HT1080 (cell line): ENCODE measurements around the gene SPATA16. TPM values are rescaled to one million over a fixed set of nuclear protein-coding genes. Genes with fewer than 3 reads are reported as not detected.
"Not testable (repeated sequence)": the region's sequence is repeated elsewhere in the genome, so short reads cannot be mapped to it uniquely, and the experiment has no call there.

Source experiments
- DNase-seq: peaks from one replicate; pipeline ENCODE4 v3.0.0-alpha.2; 2015; ENCODE audit warnings: low read depth
- polyA plus RNA-seq, 2 experiments: library from polyadenylated mRNA; depleted of rRNA; stranded (reverse); fragments of >200 nt; gene quantifications; 2 replicates each; pipeline ENCODE4 v1.2.3, GENCODE V29; 2015
- total RNA-seq: library from RNA; depleted of rRNA; stranded (reverse); fragments of >200 nt; shearing (Covaris generic); gene quantifications from 2 replicates; pipeline ENCODE4 v1.2.3, GENCODE V29; 2014; rRNA removed

The SPATA16 gene, protein sequence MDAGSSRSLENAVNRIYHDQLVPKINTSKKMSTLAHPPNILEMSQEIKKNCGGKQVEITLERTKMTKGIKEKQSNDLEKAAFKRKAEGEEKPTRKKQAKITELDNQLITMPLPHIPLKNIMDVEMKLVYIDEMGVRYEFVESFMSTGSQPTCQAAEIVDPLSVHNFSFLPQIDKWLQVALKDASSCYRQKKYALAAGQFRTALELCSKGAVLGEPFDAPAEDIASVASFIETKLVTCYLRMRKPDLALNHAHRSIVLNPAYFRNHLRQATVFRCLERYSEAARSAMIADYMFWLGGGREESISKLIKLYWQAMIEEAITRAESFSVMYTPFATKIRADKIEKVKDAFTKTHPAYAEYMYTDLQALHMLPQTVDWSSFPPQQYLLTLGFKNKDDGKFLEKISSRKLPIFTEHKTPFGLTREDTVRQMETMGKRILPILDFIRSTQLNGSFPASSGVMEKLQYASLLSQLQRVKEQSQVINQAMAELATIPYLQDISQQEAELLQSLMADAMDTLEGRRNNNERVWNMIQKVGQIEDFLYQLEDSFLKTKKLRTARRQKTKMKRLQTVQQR
- total RNA-seq: not detected in 2 replicates
- polyA plus RNA-seq (2015; cell fraction: cytosol; rRNA removed): not detected in 2 replicates
- polyA plus RNA-seq (2015; cell fraction: nucleus; rRNA removed): not detected in 2 replicates

DNA sequence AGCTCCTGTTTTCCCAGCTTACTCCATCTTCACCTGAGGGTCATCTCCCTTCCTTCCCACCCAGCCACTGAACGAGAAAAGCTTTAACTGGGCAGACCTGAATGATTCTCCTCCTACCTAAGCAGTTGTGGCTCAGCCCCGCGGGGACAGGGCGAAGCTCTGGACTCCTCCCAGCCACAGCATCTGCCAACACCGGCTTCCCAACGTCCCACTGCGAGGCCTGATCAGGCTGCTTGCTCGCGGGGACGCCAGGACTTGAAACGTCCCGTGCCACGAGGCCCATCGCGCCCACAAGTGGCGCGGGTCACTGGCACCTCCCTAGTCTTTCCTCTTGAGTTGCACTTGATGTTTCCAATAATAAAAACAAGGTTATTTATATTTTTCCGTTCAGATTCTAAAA lies at the start of gene SPATA16:
TSS of gene SPATA16 (minus strand) at position 250 of the 400 bp plus-strand sequence. CDS start 23,504 bp downstream, outside the sequence.
- no peak for DNase-seq

DNA sequence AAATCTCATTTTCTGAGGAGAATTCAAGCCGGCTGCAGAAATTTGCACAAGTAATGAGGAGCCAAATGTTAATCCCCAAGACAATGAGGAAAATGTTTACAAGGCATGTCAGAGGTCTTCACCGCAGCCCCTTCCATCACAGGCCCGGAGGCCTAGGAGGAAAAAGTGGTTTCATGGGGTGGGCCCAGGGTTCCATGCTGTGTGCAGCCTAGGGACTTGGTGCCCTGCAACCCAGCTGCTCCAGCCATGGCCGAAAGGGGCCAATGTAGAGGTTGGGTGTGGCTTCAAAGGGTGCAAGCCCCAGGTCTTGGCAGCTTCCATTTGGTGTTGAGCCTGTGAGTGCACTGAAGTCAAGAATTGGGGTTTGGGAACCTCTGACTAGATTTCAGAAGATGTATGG lies 42.0 kb upstream of the SPATA16 start:
- DNase-seq: not testable (repeated sequence)

DNA sequence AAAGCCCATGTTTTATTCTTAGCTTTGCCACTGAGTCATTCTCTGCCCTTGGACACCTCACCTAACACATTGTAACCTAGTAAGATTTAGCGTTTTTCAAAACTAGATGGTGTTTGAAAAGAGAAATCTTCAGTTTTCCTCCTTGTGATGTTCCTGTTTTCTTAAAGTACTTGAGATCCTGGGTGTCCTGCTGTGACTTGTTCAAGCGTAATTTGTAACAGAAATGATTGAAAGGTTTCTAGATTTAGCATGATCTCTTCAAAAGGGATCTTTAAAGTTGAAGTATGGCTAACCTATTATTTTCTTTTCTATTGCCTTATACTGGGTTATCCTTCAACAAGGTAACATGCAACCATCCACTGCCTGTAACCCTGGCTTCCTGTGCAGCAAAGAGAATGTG lies 32.6 kb upstream of the SPATA16 start:
- DNase-seq: no peak

DNA sequence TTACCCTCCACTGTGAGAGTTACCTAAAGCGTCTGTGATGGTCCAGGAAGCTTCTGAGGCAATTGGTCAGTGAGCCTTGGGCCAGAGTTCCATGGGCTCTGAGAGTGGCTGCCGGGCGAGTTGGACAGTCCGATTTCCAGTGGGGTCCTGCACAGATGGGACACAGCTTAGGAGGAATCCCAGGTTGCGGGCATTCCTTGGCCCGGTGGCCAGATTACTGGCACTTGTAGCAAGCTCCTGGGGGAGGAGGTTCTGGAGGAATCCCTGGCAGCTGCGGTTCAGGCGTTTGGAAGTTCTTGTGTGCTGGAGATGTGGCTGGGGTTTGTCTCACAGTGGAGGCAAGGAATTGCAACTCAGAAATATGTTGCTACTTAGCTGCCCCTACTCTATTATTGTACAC lies 18.1 kb upstream of the SPATA16 start:
- DNase-seq: not testable (repeated sequence)

DNA sequence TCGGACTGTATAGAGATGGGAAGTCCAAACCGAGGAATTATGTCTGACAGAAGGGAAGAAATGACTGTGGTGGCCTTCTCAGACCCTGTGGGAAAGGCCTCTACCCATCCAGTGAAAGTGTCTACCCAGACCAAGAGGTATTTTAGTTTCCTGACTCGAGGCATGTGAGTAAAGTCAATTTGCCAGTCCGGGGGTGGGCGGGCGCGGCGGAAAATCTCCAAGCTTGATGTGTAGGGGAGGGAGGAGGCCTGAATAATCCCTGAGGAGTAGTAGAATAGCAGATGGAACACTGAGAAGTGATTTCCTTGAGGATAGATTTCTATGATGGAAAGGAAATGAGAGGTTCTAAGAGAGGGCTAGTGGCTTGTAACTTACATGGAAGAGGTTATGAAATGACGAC lies 15.5 kb upstream of the SPATA16 start:
- not testable (repeated sequence) for DNase-seq

DNA sequence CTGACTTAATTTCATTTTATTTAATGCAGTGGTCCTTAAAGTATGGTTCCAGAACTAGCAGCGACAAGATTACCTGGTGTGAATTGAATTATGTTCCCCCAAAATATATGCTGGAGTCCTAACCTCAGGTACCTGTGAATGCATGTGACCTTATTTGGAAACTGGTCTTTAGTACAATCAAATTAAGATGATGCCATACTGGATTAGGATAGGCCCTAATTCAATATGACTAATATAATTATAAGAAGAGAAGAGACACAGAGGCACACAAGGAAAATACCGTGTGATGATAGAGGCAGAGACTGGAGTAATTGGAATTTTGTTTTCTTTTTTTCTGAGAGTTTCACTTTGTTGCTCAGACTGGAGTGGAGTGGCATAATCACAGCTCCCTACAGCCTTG lies 12.6 kb upstream of the SPATA16 start:
- no peak for DNase-seq

DNA sequence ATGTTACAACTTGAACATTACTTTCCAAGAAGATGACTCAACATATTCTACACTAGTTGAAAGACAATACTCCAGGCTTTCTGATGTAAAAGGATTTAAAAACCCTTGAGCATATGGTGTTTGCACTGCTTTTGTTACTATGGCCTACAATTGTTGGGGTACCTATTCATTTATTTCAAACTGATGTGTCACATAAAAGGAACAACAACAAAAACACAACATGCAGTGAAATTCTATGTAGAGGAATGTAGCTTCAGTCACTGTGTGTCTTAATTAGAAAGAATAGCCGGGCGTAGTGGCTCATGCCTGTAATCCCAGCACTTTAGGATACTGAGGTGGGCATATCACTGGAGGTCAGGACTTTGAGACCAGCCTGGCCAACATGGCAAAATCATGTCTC lies 1.6 kb downstream of the SPATA16 start:
- DNase-seq: no peak

DNA sequence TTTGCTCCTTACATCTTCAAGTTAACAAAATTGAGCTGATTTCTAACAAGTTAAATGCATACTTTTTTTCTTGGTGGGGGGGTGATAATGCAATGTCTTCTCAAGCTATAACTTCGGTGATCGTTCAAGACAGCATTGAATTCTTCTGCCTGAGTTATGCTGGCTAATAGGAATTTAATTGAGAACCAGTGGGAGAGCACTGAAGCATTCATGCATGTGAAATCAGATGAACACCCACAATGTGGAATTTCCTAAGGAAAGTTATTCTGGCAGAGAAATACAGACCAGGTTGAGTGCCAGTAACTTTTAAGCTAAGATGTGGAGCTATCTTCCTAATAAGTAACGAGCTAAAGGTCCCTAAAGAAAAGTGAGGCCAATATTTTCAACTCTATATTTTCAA lies 3.0 kb downstream of the SPATA16 start:
- no peak for DNase-seq

DNA sequence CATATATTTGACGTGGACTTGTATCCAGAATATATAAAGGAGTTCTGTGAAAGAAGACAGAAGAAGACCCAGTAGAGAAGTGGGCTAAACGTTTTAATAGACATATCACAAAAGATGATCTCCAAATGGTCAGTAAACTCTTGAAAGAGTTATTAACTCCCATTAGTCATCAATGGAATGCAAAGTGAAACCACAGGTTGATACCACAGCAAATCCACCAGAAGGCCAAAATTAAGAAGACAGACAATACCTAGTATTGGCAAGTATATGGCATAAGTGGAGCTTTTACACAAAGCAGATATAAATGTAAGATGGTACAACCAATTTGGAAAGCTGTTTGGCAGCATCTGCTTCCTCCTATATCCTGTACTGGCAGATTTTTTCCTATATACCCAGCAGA lies 6.0 kb downstream of the SPATA16 start:
- peak; percentile 35 for DNase-seq

DNA sequence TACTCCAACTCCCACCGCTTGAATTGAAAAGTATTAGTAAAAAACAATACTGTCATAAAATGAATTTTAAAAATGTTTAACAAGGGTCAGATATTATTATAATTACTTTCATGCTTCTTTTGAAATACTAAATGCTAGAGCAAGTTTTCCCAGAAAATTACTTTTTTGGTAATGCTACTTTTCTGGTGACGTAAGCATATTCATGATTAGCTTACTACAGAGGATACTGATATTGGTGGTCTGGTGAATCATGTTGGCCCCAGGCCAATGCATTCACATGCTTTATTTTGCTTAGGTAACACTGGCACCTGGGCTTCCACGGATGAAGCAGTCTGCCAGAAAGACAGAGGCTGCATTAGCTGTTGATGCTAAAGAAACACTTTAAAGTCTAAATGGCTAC lies 12.4 kb downstream of the SPATA16 start:
- no peak for DNase-seq

DNA sequence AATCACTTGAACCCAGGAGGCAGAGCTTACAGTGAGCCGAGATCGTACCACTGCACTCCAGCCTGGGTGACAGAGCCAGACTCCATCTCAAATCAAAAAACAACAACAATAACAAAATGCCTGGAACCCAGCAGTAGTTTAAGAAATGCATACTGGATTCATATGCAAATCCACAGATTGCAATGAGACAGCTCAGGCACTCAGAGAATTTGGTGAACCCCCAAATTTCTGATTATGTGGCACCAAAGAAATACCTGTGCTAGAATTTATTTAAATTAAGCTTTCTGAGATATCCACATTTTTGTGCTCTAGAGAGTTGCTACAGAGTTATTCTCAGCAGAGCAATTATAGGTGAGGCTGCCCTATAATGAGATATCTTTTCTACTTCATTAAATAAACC lies 29.7 kb downstream of the SPATA16 start:
- DNase-seq: no peak

DNA sequence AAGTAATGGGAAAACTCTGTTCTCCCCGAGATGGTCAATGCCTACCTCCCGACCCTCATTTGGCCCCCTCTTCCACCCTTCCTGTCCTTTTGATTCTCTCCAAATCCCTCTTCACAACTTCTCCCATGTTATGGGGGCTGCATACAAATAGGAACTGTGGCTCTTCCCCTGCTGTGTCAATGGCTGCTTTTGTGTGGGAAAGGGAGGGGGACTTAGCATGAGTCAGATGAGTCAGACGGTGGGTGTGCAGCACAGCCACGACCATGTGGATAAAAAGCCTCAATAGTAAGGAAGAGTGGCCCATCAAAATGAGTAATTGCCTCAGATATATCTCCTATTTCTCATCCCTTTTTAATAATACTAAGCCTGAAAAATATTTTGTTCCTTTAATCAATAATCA lies 31.9 kb downstream of the SPATA16 start:
- DNase-seq: peak; percentile 86

DNA sequence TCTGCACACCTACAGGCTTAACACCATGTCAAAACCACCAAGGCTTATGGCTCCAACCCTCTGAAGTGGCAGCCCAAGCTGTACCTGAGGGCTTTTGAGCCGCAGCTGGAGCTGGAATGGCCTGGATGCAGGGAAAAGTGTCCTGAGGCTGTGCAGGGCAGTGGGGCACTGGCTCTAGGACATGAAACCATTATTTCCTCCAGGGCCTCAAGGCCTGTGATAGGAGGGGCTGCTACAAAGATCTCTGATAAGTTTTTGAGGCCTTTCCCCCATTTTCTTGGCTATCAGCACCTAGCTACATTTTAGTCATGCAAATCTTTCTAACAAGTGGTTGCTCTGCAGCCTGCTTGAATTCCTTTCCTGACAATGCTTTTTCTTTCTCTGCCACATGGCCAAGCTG lies 37.6 kb downstream of the SPATA16 start:
- no peak for DNase-seq

DNA sequence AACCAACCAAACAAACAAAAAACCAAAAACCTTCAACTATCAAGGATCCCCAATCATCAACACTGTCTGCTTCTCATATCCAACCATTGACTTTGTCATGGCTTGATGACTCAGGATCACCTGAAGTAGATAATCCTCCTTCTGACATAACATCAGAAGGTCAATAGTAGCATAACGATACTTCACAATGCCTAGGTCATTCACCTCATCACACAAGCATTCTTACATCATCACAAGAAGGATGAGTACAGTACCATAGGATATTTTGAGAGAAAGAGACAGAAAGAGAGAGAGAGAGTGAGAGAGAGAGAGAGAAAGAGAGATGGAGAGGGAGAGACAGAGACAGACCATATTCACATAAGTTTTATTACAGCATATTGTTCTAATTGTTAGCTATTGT lies 42.1 kb downstream of the SPATA16 start:
- DNase-seq: no peak

DNA sequence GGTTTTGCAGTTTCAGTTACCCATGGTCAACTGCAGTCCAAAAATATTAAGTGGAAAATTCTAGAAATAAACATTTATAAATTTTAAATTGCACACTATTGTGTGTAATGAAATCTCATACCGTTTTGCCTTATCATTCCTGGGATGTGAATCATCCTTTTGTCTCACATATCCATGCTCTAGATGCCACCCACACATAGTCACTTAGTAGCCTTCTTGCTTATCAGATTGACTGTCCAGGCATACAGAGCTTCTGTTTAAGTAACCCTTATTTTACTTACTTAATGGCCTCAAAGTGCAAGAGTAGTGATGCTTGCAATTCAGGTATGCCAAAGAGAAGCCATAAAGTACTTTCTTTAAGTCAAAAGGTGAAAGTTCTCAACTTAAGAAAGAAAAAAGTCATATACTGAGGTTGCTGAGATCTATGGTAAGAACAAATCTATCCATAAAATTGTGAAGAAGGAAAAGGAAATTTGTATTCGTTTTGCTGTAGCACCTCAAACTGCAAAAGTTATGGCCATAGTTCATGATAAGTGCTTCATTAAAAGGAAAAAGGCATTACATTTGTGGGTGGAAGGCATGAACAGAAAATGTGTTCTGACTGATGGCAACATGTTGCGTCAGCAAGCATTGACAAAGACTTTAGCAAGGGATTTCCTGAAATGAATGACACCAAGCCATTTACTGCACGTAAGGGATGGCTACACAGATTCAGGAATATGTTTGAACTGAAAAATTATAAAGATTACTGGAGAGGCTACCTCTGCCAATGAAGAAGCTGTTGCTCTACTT lies 43.8 kb downstream of the SPATA16 start:
- peak; percentile 34 for DNase-seq

DNA sequence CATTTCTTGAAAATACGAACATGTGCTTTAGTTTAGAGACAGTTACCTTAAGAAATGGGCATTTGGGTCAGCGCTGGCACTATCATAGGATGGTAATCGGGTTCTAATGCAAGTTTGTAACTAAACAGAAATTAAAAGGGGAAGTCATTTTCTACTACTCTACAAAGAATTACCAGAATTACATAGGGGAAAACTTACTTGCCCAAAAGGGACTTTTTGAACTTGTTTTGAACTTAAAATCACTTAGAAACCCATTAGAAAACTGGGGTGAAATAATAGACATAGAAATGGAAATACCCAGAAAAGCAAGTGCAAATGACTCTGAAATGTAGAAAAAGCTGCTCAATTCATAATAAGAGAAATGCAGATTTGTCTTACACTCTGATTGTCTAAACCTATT lies 44.9 kb downstream of the SPATA16 start:
- DNase-seq: no peak

DNA sequence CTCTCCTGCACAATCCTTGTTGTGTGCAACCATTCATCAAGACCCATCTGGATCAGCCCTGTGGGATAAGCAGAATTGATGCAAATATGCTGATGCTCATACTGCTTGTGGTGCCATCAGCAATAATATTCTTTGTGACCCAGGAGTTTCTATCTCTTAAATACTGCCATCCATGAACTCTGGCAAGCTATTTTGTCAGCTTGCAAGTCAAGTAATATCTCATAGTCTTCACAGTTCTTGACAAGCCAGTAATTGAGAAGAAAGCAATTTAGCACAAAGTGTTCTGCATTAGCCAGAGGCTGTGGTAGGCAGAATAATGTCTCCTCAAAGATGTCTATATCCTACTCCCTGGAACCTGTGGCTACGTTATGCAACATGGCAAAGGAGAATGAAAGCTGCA lies 49.0 kb downstream of the SPATA16 start:
- no peak for DNase-seq

DNA sequence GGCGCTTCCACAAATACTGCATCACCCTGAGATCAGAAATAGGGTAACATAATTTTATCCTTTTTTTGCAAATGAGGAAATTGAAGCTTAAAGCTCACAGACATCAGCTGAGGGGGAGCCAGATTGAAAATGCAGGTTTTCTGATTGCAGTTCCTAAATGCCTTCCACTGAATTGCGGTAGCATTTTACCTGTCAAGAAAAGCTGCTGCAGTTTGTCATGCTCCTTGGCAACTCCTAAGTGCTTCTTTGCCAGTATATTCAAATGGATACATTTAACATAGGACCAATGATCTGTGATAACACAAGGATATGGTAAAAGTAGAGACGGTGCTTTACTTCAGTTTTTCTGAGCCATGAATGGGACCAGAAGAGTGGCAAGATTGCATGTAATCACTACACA lies 50.5 kb downstream of the SPATA16 start:
- no peak for DNase-seq

DNA sequence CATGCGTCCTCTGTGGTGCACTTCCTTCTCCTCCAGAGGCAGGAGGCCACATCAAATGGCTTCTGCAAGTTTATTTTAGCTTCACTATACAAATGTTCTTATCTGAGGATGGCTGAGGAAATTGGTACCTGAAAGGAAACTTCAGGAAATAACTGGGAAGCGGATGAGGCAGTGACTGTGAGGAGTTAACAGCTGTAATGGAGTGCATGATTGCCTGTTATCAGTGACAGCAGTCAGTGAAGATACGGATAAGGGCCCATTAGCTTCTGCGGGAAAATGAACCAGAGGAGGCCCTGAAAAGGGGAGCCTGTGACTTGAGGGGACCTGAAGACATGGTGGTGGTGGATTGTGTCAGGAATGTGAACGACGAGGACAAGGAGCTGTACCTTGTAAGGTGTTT lies 51.8 kb downstream of the SPATA16 start:
- no peak for DNase-seq

DNA sequence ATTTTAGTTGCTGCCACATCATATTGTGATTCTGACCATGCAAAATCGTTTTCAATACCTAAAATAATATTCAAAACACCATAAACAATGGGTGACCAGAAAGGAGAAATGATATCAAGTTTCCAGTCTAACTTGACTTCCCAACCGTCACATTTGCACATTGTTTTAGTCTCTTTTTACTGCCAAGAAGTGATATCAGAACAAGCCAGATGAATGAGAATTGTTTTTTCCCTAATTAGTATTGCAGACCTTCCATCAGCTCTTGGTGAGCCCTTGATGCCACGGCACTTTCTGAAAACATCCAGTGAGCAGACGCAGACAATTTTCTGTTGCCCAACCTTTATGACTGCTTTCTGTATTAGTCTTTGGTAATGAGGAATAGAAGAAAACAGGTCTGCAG lies 62.5 kb downstream of the SPATA16 start:
- DNase-seq: no peak

DNA sequence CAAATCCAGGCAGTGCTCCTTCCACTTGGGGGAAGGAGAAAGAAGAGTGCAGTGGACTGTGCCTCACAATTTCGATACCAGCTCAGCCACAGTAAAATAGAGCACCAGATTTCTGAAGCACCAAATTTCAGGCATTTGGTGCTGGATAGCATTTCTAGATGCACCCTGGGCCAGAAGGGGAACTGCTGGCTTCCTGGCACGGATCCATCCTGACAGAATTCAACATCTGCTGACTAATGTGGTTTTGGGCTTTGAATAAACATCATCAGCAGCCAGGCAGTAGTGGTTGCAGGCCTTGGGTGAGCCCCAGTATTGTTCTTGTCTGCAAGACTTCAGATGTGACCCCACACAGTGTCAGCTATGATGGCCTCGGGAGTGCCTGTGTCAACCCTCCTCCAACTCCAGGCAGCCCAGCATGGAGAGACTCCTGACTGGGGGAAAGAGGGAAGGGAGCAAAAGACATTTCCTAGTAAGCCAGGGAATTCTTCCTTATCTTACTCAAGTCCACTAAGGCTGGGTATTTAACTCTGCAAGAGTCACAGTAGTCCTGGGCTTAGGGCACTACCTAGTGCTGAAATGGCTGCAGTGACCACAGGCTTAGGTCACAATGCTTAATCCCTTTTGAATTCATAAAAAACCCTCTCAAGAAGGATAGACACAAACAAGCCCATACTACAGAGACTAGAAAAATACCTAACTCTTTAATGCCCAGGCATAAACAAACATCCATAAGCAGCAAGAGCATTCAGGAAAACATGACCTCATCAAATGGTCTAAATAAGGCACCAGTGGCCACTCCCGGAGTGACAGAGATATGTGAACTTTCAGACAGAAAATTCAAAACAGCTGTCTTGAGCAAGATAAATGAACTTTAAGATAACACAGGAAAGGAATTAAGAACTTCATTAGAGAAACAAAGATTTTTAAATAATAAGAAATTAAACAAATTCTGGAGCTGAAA lies 74.7 kb downstream of the SPATA16 start:
- DNase-seq: peak; percentile 84
